Kasumi-1 (cell line): ENCODE measurements around the gene GALNT7.

Experiments used
- DNase-seq, 2 experiments: peaks; one replicate each; lab custom pipeline; 2025; lab: John Stamatoyannopoulos, UW

The GALNT7 gene

DNA sequence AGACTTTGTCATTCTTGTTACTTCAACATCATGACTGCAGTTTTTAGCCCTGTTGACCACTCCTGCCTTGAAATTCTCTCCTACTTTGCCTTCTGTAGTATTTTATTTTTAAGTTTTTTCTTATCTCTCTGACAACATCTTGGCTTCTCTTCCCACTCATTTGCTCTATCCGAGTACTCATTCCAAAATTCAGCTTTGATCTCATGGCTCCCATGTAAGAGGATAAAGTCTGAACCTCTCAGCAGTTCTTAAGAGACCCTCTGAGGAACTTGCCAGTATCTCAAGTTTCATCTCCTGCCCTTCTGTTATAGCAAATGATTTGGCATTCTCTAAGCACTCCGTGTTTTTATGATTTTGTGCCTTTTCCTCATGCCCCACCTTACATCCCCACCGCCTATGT is 67.7 kb downstream of the GALNT7 start:
- DNase-seq, result no peak

DNA sequence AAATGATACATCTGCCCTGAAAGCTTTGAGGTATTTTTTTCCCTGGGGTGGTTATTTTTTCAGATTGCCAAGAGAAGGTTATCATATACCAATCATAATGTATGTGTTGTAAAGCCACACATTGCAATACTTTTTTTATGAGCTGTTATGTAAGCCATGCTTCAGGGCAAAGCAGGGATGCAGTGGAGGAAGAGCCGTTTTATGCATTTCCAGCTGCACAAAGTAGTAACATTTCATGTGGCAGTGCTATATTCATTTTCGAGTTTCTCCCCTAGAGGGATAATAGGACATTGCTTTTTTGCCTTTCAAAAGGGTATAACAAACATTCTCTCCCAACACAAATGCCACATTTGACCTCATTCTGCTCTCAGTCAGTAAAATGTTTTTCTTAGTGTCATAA is 68.5 kb downstream of the GALNT7 start:
- DNase-seq, result peak; percentile 26 to 35

DNA sequence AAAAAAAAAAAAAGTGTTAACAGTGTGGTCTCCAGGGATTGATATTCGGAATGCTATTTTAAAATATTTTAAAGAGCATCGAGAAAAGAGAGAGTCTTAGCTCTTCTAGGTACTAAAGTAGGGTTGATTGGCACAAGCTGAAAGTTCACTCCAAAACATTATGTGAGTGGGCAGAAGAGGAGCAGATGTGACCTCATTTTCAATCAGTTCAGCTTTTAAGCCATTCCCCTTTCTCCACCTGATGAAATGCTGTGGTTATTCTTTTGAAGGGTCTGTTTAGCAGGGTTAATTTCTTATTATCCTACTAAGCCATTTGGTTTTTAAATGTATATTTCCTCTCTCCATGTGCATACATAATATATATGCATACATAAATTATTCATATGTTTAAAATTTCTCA is 69.2 kb downstream of the GALNT7 start:
- DNase-seq, result no peak

DNA sequence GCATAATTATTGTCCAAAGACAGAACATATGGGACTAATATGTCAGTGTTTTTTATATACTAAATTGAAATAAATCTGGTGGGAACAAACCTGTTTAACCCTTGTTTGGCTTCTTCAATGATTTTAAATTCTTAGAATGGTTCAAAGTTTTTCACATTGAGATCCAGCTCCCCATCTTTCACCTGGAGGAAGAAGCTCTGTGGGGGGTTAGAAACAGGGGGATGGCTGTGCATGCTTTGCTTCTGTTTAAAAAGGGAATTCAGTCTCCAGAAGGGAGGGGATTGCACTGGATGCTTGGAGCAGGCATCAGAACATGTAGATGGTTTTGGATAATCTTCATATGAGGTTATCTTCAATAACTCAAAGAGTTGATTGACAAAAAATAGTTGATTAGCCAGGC is 72.1 kb downstream of the GALNT7 start:
- no peak for DNase-seq

DNA sequence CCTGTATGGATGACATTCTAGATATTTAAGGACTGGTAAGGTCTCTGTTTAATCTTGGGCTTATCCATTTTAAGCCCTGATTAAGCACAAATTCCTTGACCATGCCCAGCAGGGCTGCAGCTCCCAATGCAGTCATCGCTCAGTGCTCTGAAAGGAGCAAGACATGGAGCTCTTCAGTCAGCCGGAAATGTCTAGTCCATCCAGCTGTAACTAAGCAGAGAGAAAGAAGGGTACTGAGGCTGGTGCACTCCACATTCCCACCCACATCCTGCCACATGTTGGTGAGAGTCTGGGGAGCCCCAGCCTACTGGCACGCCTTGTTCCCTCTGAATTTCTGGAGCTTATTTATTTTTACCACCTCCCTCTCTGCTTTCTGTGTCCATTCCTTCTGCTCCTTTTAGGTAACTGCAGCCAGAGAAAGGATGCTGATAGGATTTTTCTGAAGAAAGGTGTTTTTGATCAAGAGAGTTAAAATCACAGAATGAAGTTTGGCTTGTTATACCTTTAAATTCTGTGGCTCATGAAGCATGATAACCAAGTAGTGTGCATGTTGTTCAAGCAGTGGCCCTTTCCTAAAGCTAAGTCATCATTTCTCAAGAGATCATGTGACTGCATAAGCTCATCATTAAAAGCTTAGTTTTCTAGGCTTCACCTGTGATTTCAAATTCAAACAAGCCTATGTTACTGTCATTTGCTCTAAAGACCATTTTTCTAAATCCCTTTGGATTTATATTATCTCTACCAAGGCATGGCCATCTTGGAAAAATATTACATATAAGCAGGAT is 74.0 kb downstream of the GALNT7 start:
- no peak for DNase-seq

- no peak for DNase-seq
These were observed 74.7 kb downstream of the GALNT7 start for GRCh38 chr4:173243321-173243720.

DNA sequence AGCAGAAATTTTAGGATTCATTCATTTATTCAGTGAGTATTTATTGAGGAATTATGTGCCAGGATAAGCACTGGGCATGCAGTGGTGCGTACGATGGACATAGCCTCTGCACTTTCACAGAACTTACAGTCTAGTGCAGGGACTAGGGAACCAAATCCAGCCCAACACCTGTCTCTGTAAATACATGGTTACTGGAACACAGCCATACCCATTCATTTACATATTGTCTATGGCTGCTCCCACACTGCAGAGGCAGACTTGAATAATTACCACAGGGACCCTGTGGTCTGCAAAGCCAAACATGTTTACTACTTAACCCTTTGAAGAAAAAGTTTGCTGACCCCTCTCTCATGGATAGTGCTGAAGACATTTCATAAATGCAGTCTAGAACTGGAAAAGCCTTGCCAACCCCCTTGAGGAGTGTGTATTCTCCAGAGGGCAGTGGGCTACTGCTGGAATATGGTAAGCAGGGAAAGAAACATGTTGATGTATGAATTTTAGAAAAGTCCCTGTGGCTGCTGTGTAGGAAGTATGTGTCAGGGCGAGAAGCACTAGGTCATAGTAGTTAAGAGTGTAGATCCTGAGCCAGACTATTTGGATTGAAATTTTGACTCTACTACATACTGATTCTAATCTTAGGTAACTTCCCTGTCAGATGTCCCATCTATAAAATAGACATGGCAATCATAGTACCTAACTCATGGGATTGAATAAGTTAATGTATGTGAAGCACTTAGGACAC is 75.5 kb downstream of the GALNT7 start:
- no peak for DNase-seq

DNA sequence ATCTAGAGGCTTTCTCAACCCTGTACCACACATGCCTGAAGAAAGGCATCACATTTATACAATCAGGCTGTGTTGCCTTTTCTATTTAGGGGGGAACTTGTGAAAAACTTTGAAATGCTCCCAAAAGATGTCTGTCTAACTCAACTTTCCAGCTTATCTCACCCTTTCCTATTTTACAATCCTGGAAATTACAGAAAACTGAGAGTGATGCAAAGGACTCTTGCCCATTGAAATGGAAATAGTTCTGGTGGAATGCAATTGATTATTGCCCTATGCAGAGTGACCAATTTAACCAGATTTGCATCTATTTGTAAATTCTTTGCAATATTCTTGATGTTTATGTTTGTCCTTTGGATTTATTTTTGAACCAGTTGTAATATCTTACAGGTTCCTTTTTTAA is 77.3 kb downstream of the GALNT7 start:
- no peak for DNase-seq

DNA sequence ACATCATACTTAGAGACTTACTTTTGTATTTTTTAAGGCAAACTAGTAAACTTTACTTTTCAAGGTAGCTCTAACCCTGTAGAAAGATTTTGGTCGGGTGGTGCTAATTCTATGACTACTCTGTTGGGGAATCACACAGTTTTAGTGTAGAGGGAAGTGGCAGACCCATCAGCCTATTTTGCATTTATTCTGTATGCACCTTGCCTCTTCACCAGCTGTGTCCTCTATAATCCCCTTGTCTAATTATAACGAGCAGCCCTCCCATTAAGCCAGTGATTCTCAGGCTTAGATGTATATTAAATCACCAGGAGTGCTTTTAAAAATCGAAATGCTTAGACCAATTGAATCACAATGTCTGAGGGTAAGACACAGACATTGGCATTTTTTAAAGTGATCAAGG is 78.1 kb downstream of the GALNT7 start:
- no peak for DNase-seq

- DNase-seq, result no peak
These were observed 78.7 kb downstream of the GALNT7 start for GRCh38 chr4:173247321-173247720.

- DNase-seq, result no peak
These were observed 80.1 kb downstream of the GALNT7 start for GRCh38 chr4:173248690-173249089.

- peak; percentile 89 to 90 for DNase-seq
These were observed 83.7 kb downstream of the GALNT7 start for GRCh38 chr4:173252024-173252935.

DNA sequence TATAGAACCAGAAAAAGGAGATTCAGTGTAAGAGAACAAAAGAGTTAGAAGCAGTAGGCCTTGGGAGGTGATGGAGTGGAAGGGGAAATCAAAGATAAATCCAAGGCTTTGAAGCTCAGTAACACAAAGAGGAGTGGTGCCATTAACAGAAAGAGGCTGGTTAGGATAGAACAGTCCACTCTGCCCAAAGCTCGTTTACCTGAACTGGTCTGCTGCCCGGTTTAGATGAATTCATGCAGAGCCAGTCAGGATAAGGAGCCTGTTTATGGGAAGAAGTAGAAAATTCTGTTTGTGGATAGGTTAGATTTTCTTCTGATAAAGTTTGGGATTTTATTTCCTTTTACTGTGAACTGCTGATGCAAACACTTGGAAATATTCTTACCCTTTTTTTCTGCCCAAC is 85.0 kb downstream of the GALNT7 start:
- DNase-seq, result no peak

DNA sequence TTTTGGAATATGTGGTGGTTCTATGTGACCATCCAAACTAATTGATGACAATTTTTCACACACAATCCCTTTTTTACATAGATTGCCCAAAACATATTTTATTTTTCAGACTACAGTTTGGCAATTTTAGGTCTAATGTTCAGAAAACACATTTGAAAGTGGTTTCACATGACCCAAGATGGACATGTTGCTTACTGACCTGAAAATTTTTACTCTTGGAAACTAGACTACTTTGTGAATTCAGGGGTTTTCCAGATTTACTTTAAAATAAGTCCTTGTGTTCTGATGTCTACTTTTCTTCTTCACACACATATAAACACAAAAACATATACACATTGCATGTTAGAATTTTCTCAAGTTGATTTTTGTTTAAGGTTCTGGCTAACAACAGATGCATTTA is 86.0 kb downstream of the GALNT7 start:
- DNase-seq, result no peak

GRCh38 chr4:173256825-173257224 is 88.2 kb downstream of the GALNT7 start:
- DNase-seq, result peak in 1 of 2 experiments; percentile 6

- peak; percentile 74 to 83 for DNase-seq
These were observed 89.4 kb downstream of the GALNT7 start for GRCh38 chr4:173257732-173258717.

DNA sequence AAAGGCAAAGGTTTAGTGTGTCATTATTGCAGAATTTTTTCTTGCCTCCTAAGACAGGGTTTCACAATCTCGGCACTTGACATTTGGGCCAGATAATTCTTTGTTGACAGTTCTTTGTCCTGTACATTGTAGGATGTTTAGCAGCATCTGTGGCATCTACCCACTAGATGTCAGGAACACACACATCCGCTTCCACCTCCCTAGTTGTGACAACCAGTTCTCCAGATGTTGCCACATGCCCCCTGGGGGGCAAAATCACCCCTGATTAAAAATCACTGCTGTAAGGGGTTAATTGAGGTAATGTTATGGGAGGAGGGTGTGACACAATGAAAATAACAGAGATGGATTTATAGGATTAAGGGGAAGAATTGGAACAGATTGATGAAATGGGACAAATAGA is 90.3 kb downstream of the GALNT7 start:
- no peak for DNase-seq

DNA sequence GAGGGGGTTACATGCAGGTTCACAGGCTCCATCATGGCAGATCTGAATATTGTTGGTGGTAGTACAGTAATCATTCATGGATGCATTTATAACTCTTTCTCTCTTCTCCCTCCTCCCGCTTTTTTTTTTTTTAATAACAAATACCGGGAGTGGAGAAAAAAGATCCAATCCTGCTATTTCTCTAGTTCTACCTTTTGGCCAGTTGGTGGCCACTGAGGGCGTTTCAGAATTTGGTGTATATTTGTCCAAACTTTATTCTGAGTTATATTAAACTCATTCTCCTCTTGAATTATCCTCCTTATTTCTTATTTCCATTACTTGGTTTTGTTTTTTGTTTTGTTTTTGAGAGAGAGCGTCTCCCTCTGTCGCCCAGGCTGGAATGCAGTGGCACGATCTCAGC is 90.7 kb downstream of the GALNT7 start:
- DNase-seq, result peak in 1 of 2 experiments; percentile 21

GRCh38 chr4:173261052-173261451 is 92.4 kb downstream of the GALNT7 start:
- DNase-seq, result no peak

DNA sequence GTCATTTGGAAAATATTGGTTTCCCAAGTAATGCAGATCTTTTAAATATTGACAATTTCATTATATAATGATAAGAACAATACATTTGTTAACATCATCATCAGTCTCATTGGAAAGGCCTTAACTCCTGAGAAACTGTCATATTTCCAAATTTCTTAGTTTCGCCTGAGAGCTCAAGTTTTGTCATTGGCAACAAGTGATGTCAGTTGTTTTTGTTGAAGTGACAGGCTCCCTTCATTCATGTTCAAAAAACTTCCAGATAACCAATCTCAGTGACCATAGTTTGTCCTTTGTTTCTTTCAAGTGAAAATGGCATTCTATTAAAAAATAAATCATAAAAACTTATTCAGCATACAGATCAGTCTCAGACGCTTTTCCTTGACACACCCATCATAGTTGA is 93.8 kb downstream of the GALNT7 start:
- DNase-seq, result no peak

DNA sequence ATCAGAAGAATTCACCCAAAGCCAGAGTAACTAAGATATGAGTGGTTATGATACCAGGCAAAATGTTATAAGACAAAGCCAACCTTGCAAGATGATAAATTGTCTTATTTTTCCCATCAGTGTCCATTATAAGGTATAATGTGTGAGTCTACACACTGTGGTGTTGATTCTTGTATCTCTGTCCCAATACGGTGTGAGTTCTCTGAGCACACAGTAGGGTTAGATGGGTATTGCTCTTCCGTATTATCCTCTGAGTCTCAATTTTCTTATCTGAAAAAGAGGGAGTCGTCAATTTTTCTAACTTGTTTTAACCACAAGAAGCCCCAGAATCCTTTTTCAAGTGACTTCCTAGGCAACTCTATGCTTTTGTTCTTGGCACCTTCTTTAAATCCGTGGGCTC is 95.6 kb downstream of the GALNT7 start:
- peak; percentile 53 to 66 for DNase-seq
